ENCODE results near the gene MMP14.
A peak's percentile ranks its signal among the peaks of the same experiment; 100 is the strongest.

Gene MMP14

GRCh38 chr14:22871224-22872032 lies 35.0 kb downstream of the MMP14 start, which contains the start of gene LRP10:
LRP10 (plus strand) TSS chr14:22871740; CDS start chr14:22872304, 564 bp downstream.
- Histone ChIP-seq H3K4me3 (ENCODE audit: low read depth in 1 of 2, low read length in 2 of 2) (peak within 1 kb of the TSS; percentile 83 to 87), H3K9me3 (ENCODE audit: control insufficient read depth in 1 of 2, low read length in 2 of 2) (no peaks in the 10 kb centered on the region), H3K36me3 (ENCODE audit: control insufficient read depth in 1 of 2, insufficient read depth in 2 of 2, low read length in 2 of 2) (peaks cover 26 to 37% of the 10 kb centered on the region in 2 donors), H3K27ac (ENCODE audit: low read length) (peak within 1 kb of the TSS; percentile 99), H3K4me1 (ENCODE audit: control insufficient read depth in 1 of 2, insufficient read depth in 2 of 2, low read length in 2 of 2) (peaks cover 14 to 38% of the 10 kb centered on the region in 2 donors), H3K27me3 (ENCODE audit: low read depth, low read length) (no peaks in the 10 kb centered on the region)

GRCh38 chr14:22872033-22872832 lies 35.8 kb downstream of the MMP14 start:
- H3K27me3 ChIP-seq (ENCODE audit: low read depth, low read length) = no peaks in the 10 kb centered on the region
- H3K4me1 ChIP-seq (ENCODE audit: control insufficient read depth in 1 of 2, insufficient read depth in 2 of 2, low read length in 2 of 2) = peaks cover 14 to 40% of the 10 kb centered on the region in 2 donors
- peak overlapping the region; percentile 83 to 87 for H3K4me3 ChIP-seq (ENCODE audit: low read depth in 1 of 2, low read length in 2 of 2)
- peaks cover 31 to 45% of the 10 kb centered on the region in 2 donors for H3K36me3 ChIP-seq (ENCODE audit: control insufficient read depth in 1 of 2, insufficient read depth in 2 of 2, low read length in 2 of 2)
- H3K9me3 ChIP-seq (ENCODE audit: control insufficient read depth in 1 of 2, low read length in 2 of 2) = no peaks in the 10 kb centered on the region
- H3K27ac ChIP-seq (ENCODE audit: low read length) = peak overlapping the region; percentile 99

GRCh38 chr14:22872833-22873520 lies 36.6 kb downstream of the MMP14 start:
- H3K36me3 ChIP-seq (ENCODE audit: control insufficient read depth in 1 of 2, insufficient read depth in 2 of 2, low read length in 2 of 2) = peaks cover 39 to 52% of the 10 kb centered on the region in 2 donors
- H3K4me3 ChIP-seq (ENCODE audit: low read depth in 1 of 2, low read length in 2 of 2) = peak overlapping the region; percentile 83 to 87
- no peaks in the 10 kb centered on the region for H3K9me3 ChIP-seq (ENCODE audit: control insufficient read depth in 1 of 2, low read length in 2 of 2)
- peak overlapping the region; percentile 99 for H3K27ac ChIP-seq (ENCODE audit: low read length)
- peaks cover 14 to 40% of the 10 kb centered on the region in 2 donors for H3K4me1 ChIP-seq (ENCODE audit: control insufficient read depth in 1 of 2, insufficient read depth in 2 of 2, low read length in 2 of 2)
- no peaks in the 10 kb centered on the region for H3K27me3 ChIP-seq (ENCODE audit: low read depth, low read length)

- no peak overlapping the region for H3K27ac ChIP-seq (ENCODE audit: low read length)
- H3K9me3 ChIP-seq (ENCODE audit: control insufficient read depth in 1 of 2, low read length in 2 of 2) = no peaks in the 10 kb centered on the region
- peaks cover 14 to 36% of the 10 kb centered on the region in 2 donors for H3K4me1 ChIP-seq (ENCODE audit: control insufficient read depth in 1 of 2, insufficient read depth in 2 of 2, low read length in 2 of 2)
- H3K27me3 ChIP-seq (ENCODE audit: low read depth, low read length) = no peaks in the 10 kb centered on the region
- no peak overlapping the region for H3K4me3 ChIP-seq (ENCODE audit: low read depth in 1 of 2, low read length in 2 of 2)
- peaks cover 54 to 72% of the 10 kb centered on the region in 2 donors for H3K36me3 ChIP-seq (ENCODE audit: control insufficient read depth in 1 of 2, insufficient read depth in 2 of 2, low read length in 2 of 2)
Measured at GRCh38 chr14:22875003-22875747, 38.8 kb downstream of the MMP14 start.

- Histone ChIP-seq H3K4me3 (ENCODE audit: low read depth in 1 of 2, low read length in 2 of 2) (no peak overlapping the region), H3K27ac (ENCODE audit: low read length) (no peak overlapping the region), H3K9me3 (ENCODE audit: control insufficient read depth in 1 of 2, low read length in 2 of 2) (no peaks in the 10 kb centered on the region), H3K4me1 (ENCODE audit: control insufficient read depth in 1 of 2, insufficient read depth in 2 of 2, low read length in 2 of 2) (peaks cover 10 to 30% of the 10 kb centered on the region in 2 donors), H3K36me3 (ENCODE audit: control insufficient read depth in 1 of 2, insufficient read depth in 2 of 2, low read length in 2 of 2) (peaks cover 54 to 72% of the 10 kb centered on the region in 2 donors), H3K27me3 (ENCODE audit: low read depth, low read length) (no peaks in the 10 kb centered on the region)
Measured at GRCh38 chr14:22875748-22876319, 39.4 kb downstream of the MMP14 start.

- Histone ChIP-seq H3K27ac (ENCODE audit: low read length) (no peak overlapping the region), H3K36me3 (ENCODE audit: control insufficient read depth in 1 of 2, insufficient read depth in 2 of 2, low read length in 2 of 2) (peaks cover 54 to 67% of the 10 kb centered on the region in 2 donors), H3K4me1 (ENCODE audit: control insufficient read depth in 1 of 2, insufficient read depth in 2 of 2, low read length in 2 of 2) (peaks cover 7 to 28% of the 10 kb centered on the region in 2 donors), H3K27me3 (ENCODE audit: low read depth, low read length) (no peaks in the 10 kb centered on the region), H3K9me3 (ENCODE audit: control insufficient read depth in 1 of 2, low read length in 2 of 2) (no peaks in the 10 kb centered on the region), H3K4me3 (ENCODE audit: low read depth in 1 of 2, low read length in 2 of 2) (no peak overlapping the region)
Measured at GRCh38 chr14:22877000-22877501, 40.7 kb downstream of the MMP14 start.

- H3K36me3 ChIP-seq (ENCODE audit: control insufficient read depth in 1 of 2, insufficient read depth in 2 of 2, low read length in 2 of 2) = peaks cover 54 to 61% of the 10 kb centered on the region in 2 donors
- H3K27me3 ChIP-seq (ENCODE audit: low read depth, low read length) = no peaks in the 10 kb centered on the region
- peaks cover 0 to 26% of the 10 kb centered on the region in 2 donors for H3K4me1 ChIP-seq (ENCODE audit: control insufficient read depth in 1 of 2, insufficient read depth in 2 of 2, low read length in 2 of 2)
Measured at GRCh38 chr14:22878271-22879246, 42.2 kb downstream of the MMP14 start.

GRCh38 chr14:22882064-22882463 lies 45.7 kb downstream of the MMP14 start:
- Histone ChIP-seq H3K36me3 (ENCODE audit: control insufficient read depth in 1 of 2, insufficient read depth in 2 of 2, low read length in 2 of 2) (peaks cover 24 to 29% of the 10 kb centered on the region in 2 donors), H3K9me3 (ENCODE audit: control insufficient read depth in 1 of 2, low read length in 2 of 2) (no peaks in the 10 kb centered on the region), H3K4me1 (ENCODE audit: control insufficient read depth in 1 of 2, insufficient read depth in 2 of 2, low read length in 2 of 2) (peaks cover 0 to 10% of the 10 kb centered on the region in 2 donors), H3K4me3 (ENCODE audit: low read depth in 1 of 2, low read length in 2 of 2) (no peak overlapping the region), H3K27me3 (ENCODE audit: low read depth, low read length) (no peaks in the 10 kb centered on the region), H3K27ac (ENCODE audit: low read length) (no peak overlapping the region)

More at GRCh38 chr14:22878271-22879246, 42.2 kb downstream of the MMP14 start:
- Histone ChIP-seq H3K9me3 (ENCODE audit: control insufficient read depth in 1 of 2, low read length in 2 of 2) (no peaks in the 10 kb centered on the region), H3K4me3 (ENCODE audit: low read depth in 1 of 2, low read length in 2 of 2) (no peak overlapping the region), H3K27ac (ENCODE audit: low read length) (no peak overlapping the region)

- Histone ChIP-seq H3K36me3 (ENCODE audit: control insufficient read depth in 1 of 2, insufficient read depth in 2 of 2, low read length in 2 of 2) (peaks cover 19 to 23% of the 10 kb centered on the region in 2 donors), H3K27ac (ENCODE audit: low read length) (no peak overlapping the region), H3K4me1 (ENCODE audit: control insufficient read depth in 1 of 2, insufficient read depth in 2 of 2, low read length in 2 of 2) (peaks cover 0 to 16% of the 10 kb centered on the region in 2 donors), H3K9me3 (ENCODE audit: control insufficient read depth in 1 of 2, low read length in 2 of 2) (no peaks in the 10 kb centered on the region), H3K27me3 (ENCODE audit: low read depth, low read length) (no peaks in the 10 kb centered on the region), H3K4me3 (ENCODE audit: low read depth in 1 of 2, low read length in 2 of 2) (no peak overlapping the region)
Measured at GRCh38 chr14:22882529-22883172, 46.3 kb downstream of the MMP14 start.

All from muscle layer of duodenum (tissue), 2 donors.